GM21528 (cell line): Measurements from ENCODE around the gene CHCHD10.

Experiments used
- ATAC-seq: cut with Tn5 transposase; IDR thresholded peaks from one replicate; pipeline ENCODE4 v1.9.1; 2021; ENCODE audit warnings: mild to moderate bottlenecking, moderate library complexity; ENCODE audit not compliant: unreplicated experiment, low FRiP score

CHCHD10 gene

GRCh38 chr22:23787910-23788309 is 20.1 kb upstream of the CHCHD10 start:
- no peak for ATAC-seq

GRCh38 chr22:23787600-23787896 is 19.8 kb upstream of the CHCHD10 start:
- ATAC-seq = peak; percentile 18

GRCh38 chr22:23786752-23787599 is 19.2 kb upstream of the CHCHD10 start, which contains the start of gene SMARCB1:
TSS of gene SMARCB1 (plus strand) at chr22:23786966. CDS start at chr22:23787170, 204 bp downstream.
- ATAC-seq = peak; percentile 72

- no peak for ATAC-seq
These were observed 18.5 kb upstream of the CHCHD10 start for GRCh38 chr22:23786261-23786710.

GRCh38 chr22:23784215-23784732 is 16.5 kb upstream of the CHCHD10 start:
- no peak for ATAC-seq

- ATAC-seq = no peak
These were observed 15.7 kb upstream of the CHCHD10 start for GRCh38 chr22:23783265-23784150.

- no peak for ATAC-seq
These were observed 14.9 kb upstream of the CHCHD10 start for GRCh38 chr22:23782703-23783102.

- no peak for ATAC-seq
These were observed 14.5 kb upstream of the CHCHD10 start for GRCh38 chr22:23782252-23782651.

- no peak for ATAC-seq
These were observed 13.9 kb upstream of the CHCHD10 start for GRCh38 chr22:23781511-23782183.

- ATAC-seq = no peak
These were observed 13.3 kb upstream of the CHCHD10 start for GRCh38 chr22:23781065-23781464.

GRCh38 chr22:23780146-23780748 is 12.5 kb upstream of the CHCHD10 start:
- ATAC-seq = no peak

GRCh38 chr22:23779731-23780130 is 12.0 kb upstream of the CHCHD10 start:
- ATAC-seq = no peak

- ATAC-seq = no peak
These were observed 11.3 kb upstream of the CHCHD10 start for GRCh38 chr22:23779083-23779482.

GRCh38 chr22:23778577-23778900 is 10.8 kb upstream of the CHCHD10 start:
- ATAC-seq = no peak

GRCh38 chr22:23777776-23778576 is 10.2 kb upstream of the CHCHD10 start:
- no peak for ATAC-seq

- ATAC-seq = no peak
These were observed 8.1 kb upstream of the CHCHD10 start for GRCh38 chr22:23775779-23776375.

- ATAC-seq = no peak
These were observed 7.2 kb upstream of the CHCHD10 start for GRCh38 chr22:23774922-23775436.

- no peak for ATAC-seq
These were observed 6.5 kb upstream of the CHCHD10 start for GRCh38 chr22:23774114-23774921.
